GM12874 (cell line): Measurements from ENCODE around the gene C17orf107.

Source experiments
- CTCF ChIP-seq: IDR thresholded peaks from 2 replicates; pipeline ENCODE4 v1.5.1; 2011; ENCODE audit warnings: low read depth, mild to moderate bottlenecking, control low read depth, low read length, moderate library complexity; ENCODE audit not compliant: insufficient read depth

C17orf107 gene

DNA sequence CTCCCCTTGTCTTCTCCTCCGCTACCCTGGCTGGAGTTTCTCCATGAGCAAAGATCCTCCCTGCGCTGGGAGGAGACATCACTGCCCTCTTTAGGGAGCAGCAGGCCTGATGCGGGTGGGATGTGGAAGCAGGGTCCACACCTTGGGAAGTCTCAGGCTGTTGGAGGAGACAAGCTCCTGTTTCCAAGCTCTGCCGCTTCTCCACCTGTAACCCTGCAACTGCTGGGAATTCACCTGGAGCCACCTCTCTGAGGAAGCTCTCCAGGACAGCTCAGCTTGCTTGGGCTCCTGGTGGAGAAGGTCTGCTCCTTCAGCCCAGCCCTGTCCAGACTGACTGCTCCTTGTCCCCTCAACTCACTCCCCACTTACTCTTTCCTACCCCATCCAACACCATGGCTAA, 14.8 kb upstream of the C17orf107 start:
- no peak for TF ChIP-seq CTCF

DNA sequence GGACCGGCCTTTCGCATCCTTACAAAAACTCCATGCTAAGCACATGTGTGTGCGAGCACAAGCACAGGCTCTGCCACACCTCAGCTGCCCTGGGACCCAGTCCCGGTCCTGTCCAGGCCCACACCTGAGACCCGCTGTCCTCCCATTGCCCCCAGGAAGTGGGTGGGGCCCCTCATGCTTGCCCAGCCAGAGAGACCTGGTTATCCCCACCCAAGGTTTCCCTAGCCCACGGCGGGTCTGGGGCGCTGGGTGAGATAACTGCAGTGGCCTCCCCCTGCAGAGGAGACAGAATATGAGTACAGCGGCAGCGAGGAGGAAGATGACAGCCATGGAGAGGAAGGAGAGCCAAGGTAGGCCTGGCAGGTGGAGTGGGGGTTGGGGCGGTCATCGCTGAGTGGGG, 12.5 kb upstream of the C17orf107 start:
- no peak for TF ChIP-seq CTCF

DNA sequence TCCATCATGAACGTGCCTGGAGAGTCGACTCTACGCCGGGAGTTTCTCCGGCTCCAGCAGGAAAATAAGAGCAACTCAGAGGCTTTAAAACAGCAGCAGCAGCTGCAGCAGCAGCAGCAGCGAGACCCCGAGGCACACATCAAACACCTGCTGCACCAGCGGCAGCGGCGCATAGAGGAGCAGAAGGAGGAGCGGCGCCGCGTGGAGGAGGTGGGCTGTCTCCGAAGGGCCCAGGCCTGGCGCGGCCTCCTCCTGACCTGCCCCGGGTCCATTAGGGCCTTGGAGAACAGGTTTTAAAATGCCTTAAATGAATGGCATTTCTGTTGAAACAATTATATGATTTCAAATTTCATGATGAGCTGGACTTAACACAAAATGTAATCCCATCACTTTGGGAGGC, 11.8 kb upstream of the C17orf107 start:
- no peak for TF ChIP-seq CTCF

DNA sequence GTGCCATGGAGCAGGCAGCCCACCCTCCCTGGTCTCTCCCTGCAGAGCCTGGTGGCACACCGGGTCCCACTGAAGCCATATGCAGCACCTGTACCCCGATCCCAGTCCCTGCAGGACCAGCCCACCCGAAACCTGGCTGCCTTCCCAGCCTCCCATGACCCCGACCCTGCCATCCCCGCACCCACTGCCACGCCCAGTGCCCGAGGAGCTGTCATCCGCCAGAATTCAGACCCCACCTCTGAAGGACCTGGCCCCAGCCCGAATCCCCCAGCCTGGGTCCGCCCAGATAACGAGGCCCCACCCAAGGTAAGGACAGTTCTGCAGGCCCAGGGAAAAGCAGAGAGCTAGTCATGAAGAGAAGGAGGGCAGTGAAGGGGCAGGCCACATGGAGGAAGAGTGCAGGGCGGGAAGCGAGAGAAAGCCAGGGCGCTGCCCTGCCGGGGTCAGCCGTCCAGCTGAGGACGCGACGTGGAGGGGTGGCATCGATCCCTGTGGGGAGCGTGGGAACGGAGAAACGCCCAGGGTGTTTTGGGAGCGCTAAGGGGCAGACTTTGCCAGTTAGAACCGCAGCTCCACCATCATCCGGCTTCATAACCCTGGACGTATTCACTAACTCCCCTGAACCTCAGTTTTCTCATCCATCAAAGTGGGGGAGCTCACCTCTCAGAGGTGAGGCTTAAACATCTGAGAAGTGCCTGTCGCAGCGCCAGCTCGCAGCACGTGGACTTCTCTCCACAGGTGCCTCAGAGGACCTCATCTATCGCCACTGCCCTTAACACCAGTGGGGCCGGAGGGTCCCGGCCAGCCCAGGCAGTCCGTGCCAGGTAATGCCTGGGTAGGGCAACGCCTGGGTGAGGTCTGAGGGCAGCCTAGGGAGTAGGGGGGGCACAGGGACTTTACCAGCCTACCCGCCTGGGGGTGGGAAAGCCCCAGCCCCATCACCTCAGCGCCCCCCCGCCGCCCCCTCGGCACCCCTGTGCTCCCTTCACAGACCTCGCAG, 7.6 kb upstream of the C17orf107 start:
- TF ChIP-seq CTCF: no peak

- TF ChIP-seq CTCF: no peak
Measured at GRCh38 chr17:4892499-4893221, 6.7 kb upstream of the C17orf107 start.

DNA sequence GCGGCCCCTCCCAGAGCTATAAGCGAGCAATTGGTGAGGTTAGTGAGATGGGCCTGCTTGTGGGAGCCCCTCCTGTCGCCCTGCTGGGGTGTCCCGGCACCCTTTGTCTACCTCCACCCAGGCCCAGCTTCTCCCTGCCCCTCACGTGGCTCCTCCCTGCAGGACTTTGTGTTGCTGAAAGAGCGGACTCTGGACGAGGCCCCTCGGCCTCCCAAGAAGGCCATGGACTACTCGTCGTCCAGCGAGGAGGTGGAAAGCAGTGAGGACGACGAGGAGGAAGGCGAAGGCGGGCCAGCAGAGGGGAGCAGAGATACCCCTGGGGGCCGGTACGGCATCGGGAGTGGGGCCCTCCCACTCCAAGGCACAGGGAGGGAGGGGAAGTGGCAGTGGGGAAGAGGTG, 6.1 kb upstream of the C17orf107 start:
- no peak for TF ChIP-seq CTCF
